Stimulated activated naive CD8-positive, alpha-beta T cell treated with anti-CD3 and anti-CD28 coated beads, Interleukin-15, Interleukin-2, amounts not matched to agents 100 U/mL and 50 U/mL, for 24 hours (primary cell): ENCODE results near the gene RNF180.

Experiments used
- ATAC-seq: fragments of 150-1000 bp; cut with Tn5 transposase; one replicate; pipeline ENCODE4 v1.10.0; 2021
- DNase-seq: peaks from one replicate; pipeline ENCODE4 v3.0.0; 2021

Gene RNF180, protein sequence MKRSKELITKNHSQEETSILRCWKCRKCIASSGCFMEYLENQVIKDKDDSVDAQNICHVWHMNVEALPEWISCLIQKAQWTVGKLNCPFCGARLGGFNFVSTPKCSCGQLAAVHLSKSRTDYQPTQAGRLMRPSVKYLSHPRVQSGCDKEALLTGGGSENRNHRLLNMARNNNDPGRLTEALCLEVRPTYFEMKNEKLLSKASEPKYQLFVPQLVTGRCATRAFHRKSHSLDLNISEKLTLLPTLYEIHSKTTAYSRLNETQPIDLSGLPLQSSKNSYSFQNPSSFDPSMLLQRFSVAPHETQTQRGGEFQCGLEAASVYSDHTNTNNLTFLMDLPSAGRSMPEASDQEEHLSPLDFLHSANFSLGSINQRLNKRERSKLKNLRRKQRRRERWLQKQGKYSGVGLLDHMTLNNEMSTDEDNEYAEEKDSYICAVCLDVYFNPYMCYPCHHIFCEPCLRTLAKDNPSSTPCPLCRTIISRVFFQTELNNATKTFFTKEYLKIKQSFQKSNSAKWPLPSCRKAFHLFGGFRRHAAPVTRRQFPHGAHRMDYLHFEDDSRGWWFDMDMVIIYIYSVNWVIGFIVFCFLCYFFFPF

DNA sequence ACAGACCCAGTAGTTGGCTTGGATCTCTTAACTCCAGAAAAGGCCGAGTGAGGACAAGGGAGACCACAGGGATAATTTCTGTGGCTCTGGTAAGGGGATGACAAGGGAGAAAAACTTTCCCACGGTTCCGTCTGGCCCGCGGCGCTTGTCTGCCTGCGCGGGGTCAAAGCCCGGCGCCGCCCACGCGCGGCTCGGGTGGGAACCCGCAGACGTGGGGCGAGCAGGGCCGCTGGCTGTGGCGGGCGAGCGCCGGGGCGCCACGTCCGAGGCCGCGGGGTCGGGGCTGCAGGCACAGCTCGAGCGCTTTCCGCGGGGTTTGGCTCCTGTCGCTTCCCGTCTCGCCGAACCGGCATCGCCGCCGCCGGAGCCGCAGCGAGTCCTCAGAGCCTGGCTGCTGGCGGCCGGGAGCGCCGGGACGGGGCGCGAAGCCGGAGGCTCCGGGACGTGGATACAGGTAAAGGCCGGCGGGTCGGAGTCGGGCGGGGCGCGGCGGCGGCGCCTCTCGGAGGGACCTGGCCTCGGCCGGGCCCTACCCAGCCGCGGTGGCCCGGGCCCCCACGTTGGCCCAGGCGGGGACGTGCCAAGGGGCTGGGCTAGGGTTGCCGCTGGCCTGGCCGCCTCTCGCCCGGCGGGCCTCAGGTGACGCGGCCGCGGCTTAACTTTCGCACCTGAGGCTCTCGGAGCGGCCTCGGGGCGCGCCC, at the start of gene RNF180:
Gene RNF180 (plus strand): TSS at position 344 of the 701 bp plus-strand sequence. CDS start 34,965 bp downstream, outside the sequence.
- ATAC-seq (no peak), DNase-seq (peak; percentile 3)

DNA sequence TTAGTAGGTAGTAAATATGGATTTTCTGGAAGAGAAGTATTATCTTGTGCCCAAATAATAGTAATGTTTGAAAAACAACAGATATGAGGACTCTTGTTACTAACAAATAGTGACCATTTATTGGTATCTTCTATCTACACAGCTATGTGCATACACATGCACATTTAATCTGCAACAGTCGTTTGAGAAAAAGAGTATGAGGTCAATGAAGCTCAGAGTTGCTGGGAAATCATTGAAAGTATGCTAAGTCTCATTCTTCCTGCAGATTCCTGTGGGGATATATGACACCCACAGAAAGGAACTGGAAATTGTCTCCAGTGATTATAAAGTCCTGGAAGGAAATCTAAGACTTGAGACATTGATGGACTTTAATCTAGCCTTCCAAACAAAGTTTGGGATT, 40.1 kb upstream of the RNF180 start:
- ATAC-seq = no peak
- DNase-seq = no peak

DNA sequence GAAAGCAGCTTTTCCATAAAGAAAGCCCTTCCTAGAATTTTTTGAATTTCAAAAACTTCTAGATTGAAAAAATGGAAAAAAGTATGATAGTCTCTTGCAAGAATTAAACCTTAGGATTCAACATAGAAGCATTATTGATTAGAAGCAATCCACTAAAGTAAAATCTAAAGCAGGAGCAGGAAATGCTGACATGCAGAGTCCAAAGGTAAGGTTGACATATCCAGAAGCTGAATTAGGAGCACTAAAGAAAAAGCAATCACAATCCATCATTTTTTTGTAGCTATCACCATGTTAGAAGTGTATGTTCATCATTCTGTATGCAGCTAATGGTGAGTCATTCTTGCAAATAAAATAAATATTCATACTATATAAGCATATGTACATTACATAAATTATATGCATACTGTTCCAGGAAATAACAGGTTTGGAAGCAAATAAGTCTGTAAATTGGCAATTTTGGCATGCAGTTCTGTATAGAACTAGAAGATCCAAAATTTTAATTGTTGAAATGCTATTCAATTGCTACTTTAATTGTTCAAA, 39.4 kb upstream of the RNF180 start:
- no peak for DNase-seq
- ATAC-seq = no peak

DNA sequence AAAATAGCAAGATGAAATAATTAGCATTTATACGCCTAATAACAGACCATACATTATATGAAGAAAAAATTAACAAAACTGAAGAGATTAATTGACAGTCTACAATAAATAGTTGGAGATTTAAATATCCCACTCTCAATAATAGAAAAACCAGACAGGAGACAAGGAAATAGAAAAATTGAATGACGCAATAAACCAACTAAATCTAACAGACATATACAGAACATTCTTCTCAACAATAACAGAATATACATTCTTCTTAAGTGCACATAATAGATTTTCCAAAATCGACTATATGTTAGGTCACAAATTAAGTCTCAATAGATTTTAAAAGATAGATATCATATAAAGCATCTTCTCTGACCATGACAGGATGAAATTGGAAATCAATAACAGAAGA, 25.6 kb upstream of the RNF180 start:
- DNase-seq = no peak
- ATAC-seq = no peak

DNA sequence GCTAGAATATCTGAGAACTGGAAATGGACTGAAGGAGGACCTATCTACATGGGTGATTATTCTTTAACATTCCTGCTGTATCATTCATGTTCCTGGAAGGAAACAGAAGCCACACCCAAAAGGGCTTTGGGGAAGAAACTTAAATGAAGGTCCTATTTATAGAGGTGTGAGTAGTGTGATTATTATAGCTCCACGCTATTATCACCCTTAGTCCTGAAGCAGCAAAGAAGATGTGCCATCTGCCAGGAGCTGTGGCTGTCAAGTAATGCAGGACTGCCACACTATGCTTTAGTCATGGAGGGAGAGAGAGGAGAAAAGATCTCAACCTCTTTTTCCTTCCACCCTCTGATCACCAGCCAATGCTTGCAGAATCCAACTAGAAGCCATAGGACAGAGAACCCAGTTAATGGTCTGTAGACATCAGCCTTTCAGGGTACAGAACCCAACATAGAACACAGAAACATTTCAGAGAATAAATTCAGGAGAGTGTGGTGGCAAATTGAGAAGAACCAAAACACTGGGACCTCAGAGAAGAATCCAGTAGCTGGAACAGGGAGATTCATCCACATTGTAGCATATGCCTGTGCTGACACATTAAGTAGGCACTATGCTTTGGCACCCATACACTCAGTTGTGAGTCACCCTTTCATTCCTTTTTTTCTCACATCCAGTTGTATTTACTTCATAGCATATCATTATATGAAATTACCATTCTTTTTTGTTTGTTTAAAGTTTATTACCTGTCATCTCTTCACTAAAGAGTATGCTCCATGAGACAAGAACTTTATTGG, 21.0 kb upstream of the RNF180 start:
- ATAC-seq = no peak
- no peak for DNase-seq

DNA sequence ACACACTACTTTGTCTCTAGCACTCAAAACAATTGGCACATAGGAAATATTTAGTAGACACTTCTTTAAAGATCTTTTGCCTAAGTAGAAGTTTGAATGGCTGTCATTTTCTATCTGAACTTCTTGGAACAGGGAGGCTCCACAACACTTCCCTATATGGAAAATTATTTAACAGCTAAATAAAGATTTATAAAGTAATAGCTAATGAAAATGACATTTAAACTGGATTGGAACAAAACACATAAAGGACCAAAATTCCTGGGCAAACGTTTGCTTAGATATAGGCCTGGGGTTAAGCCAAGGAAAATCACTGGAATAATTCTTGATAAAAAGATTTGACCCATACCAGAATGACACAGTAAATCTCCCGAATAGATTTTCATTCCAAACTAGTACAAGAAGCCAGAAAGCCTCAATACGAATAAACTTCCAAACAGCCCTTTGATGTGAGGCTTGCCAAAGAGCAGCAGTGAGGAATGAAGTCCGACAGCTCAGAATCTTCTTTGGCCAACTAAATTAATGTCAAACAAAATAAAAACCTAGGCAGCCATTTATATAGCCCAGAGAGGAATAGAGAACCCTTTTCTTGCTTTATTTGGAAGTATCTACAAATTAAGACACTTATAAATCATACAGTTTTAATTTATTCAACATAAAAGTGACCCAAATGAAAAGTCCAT, 20.3 kb upstream of the RNF180 start:
- ATAC-seq (no peak), DNase-seq (no peak)

DNA sequence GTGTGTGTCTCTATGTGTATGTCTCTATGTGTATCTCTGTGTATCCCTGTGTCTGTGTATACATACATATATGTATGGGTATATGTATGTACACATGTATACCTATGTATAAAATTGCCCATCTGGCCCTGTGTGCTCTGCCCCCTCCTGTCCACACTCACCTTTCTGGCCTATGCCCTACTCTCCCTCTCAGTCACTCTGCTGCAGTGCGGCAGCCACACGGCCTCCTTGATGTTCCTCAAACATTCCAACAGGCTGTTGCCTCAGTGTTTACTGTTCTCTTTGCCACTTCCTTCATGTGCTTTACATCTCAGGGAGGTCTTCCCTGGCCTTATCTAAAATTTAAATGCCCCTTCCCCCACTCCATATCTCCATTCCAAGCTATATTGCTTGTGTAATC, 18.3 kb upstream of the RNF180 start:
- ATAC-seq (no peak), DNase-seq (no peak)

DNA sequence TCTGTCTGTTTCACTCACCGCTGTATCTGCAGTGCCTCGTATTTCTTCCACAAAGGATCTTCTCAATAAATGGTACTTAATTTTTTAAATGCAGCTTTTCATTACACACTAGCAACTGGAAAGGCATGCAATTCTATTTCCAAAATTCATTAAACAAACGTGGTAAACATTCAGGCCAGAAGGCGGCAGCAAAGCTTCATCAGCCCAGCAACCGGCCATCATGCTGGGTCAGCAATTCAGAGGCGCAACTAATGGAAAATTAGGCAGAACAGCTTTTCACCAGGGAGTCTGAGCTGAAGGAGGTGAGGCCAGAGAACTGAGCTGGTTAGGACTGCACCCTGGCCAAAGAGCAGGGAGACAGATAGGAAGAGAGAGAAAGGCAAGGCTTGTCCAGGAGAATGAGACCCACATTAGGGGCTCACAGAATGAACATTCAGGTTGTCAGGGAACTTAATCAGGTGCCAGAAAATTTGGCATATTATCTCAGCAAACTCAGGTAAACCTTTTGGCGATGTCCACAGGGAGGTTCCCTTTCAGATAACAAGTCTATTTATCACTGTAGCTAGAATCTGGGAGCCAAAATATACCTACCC, 17.7 kb upstream of the RNF180 start:
- DNase-seq = peak; percentile 6
- ATAC-seq = no peak

DNA sequence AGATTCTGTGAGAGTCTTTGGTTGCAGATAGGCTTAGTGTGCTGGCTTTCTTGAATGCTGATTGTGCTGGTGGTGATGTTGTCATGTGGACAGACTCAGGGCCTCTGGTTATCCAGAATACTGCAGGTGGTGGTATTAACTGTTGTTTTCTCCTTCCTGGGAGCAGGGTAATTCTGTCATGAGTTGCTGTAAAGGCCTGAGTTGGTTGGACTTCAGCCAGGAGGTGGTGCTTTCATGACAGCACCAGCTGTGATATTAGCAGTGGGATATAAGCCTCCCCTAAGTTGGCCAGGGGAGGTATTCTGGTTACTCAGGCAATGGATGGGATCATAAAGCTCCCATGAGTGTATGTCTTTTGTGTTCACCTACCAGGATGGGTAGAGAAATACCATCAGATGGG, 16.4 kb upstream of the RNF180 start:
- DNase-seq = no peak
- no peak for ATAC-seq

DNA sequence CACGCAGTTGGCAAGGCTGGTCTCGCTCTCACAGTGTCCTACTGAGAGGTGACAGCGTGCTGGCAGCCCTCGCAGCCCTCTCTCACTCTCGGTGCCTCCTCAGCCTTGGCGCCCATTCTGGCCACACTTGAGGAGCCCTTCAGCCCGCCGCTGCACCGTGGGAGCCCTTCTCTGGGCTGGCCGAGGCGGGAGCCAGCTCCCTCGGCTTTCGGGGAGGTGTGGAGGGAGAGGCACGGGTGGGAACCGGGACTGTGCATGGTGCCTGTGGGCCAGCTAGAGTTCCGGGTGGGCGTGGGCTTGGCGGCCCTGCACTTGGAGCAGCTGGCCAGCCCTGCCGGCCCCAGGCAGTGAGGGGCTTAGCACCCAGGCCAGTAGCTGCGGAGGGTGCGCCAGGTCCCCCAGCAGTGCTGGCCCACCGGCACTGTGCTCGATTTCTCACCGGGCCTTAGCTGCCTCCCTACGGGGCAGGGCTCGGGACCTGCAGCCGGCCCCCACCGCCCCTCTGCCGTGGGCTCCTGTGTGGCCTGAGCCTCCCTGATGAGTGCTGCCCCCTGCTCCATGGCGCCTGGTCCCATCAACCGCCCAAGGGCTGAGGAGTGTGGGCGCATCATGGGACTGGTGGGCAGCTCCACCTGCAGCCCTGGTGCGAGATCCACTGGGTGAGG, 15.7 kb upstream of the RNF180 start:
- ATAC-seq = no peak
- DNase-seq = no peak

DNA sequence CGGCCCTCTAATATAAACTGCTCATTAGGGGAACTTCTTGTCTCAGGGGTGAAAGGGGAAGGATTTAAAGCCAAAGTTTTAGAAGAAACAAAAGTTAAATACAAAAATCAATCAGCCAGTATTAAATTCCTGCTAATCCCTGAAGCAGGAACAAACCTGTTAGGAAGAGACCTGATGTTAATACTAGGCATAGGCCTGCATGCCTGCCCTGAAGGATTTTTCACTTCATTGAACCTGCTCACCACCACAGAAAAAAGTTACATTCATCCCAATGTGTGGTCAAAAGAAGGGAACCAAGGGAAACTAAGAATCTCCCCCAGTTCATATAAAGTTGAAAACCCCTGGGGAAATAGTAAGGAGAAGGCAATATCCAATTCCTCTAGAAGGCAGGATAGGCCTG, 9.4 kb upstream of the RNF180 start:
- ATAC-seq (no peak), DNase-seq (no peak)

DNA sequence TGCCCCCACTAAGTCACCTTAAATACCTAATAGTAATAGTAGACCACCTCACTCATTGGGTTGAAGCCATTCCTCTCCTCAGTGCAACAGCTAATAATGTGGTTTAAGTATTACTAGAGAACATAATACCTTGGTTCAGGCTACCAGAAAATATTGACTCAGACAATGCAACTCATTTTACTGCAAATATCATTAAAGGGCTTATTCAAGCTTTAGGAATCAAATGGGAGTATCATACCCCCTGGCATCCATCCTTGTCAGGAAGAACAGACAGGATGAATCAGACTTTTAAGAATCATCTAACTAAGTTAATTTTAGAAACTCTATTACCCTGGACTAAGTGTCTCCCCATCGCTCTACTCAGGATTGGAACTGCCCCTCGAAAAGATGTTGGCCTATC, 6.8 kb upstream of the RNF180 start:
- no peak for ATAC-seq
- no peak for DNase-seq

DNA sequence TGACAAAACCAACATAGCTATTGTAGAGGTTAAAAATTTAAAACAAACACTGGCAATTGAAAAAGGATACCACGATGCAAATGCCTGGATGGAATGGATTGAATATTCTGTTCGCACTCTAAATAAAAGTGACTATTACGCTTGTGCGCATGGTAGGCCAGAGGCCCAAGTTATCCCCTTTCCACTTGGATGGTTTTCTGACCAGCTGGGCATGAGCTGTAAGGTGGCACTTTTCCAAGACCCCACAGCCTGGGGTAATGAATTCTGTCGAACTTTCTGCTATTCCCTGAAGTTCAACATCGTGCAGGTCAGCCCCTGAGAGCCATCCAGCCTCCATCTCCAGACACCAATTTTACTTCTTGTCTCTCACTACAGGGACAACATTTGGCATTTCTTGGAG, 5.4 kb upstream of the RNF180 start:
- DNase-seq (no peak), ATAC-seq (no peak)

DNA sequence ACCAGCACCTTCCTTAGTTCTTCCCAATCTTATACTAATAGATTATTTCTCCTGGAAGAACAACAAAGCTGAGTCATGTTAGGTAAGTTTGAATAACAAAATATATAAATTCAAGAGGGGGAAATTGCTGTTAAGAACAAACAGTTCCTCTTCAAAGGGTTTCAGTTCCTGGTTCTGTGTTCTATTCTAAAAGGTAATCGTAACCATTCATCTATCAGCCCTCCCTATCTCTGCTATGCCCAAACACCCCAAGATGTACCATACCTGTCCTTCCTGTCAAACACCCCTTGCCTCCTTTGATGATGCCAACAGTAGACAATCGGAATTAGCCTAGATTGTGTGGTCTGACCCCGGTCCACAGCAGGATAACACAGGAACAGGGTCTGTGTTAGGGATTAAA, 4.2 kb upstream of the RNF180 start:
- ATAC-seq = no peak
- DNase-seq = no peak

DNA sequence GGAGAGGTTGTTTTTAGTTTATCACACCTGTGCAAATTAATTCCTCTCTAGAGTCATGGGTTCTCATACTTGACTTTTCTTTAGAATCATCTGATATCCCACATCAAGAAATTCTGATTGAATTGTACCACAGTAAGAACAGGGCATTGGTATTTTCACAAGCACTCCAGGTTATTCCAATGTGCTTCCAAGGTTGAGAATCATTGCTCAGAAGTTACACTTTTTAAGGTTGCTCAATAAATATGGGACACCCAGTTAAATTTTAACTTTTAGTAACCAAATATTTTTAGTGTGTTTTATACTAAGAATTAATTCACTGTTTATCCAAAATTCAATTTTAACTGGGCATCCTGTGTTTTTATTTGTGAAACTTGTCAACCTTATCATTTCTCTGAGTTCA, 2.5 kb upstream of the RNF180 start:
- ATAC-seq (no peak), DNase-seq (no peak)

DNA sequence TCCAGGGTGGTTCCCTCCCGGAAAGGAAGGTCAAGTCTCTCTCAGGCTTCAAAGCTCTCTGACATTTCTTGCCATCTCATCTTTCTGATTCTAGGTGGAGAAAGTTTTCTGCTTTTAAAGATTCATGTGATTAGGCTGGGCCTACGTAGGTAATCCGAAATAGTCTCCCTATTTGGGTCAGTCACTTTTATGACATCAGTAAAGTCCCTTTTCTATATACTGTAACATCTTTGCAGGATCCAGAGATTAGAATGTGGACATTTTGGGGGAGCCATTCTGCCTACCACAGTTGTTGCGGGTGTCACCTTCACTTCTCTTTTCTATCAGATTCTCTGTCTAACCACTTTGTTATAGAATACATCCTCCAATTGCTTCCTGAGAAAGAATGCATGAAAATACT, 1.9 kb upstream of the RNF180 start:
- ATAC-seq (no peak), DNase-seq (no peak)

DNA sequence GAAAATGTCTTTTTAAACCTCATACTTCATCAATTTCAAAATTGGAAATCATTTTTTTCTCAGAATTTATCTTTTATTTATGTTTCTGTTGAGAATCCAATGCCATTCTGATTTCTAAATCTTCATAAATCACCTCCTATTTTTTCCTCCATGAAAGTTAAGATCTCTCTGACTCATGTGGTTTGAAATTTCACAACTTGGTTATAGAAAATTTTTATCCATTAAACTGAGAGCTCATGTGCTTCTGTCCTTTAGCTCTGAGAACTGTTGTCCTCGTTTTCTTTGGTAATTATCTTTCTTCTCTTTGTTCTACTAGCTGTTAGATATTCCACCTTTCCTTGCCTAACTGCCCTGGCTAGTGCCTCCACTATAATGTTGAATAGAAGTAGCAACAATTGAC, 1.5 kb upstream of the RNF180 start:
- no peak for ATAC-seq
- DNase-seq = no peak

DNA sequence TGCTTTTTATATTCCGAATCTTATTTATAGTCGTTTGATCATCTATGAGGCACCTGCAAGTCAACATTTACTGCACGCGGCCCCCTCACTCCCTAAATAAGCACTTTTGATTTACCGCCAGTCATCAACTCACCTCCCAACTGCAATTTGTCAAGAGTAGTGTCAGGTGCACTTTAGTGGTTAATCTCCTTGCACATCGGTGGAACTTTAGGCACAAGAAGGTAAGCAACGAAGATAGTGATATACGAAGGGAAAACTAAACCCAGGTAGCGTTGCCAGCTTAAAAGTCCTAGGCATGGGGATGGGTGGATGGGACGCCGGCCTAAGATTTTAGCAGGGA, 513 bp upstream of the RNF180 start:
- ATAC-seq = no peak
- no peak for DNase-seq

DNA sequence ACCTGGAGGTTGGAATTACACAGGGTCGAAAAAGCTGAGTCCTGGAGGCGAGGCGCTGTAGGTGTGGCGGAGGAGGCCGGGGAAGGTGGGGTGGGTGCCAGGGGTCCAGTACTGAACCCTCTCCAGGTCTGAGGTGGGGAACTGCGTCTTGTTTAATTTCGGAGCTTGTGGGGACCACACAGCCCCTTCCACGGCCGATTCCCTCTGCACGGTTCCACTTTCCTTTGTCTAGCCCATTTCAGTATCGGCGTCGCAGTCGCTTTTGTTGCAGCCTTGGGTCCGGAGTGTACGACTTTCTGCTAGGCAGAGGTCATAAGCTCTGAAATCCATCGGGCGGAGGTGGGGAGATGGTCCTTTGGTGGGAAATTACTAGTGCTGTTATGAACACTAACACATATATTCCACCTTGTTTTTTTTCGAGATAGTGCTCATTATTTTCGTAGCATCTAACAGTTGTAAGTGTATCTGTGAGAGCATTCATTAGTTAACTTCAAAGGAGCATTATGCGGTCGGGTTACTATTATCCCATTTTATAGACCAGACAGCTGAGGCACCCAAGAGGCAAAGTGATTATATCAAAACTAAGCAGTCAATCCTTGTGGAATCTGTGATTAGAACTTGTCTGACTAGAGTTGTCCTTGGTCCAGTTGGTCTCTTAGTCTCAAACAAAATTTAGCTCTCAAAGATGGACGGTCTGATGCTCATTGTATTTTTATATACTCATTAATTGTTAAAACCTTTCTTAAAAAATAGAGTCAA, 737 bp downstream of the RNF180 start:
- DNase-seq = no peak
- ATAC-seq = no peak

DNA sequence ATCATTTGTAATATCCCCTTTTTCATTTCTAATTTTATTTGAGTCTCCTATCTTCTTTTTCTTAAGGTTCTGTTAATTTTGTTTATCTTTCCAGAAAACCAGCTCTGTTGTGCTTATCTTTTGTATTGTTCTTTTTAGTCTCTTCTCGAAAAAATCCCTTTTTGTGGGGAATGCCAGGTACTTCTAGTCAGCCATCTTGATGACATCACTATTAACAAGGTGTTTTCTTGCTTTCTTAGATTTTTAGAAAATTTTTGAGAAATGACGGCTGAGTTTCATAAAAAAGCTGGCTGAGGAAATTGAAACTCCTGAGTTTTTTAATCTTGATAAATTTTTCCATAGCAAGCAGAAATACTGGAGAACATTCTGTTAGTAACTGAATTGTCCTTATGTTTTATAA, 10.7 kb downstream of the RNF180 start:
- no peak for ATAC-seq

More for the DNA sequence above, 10.7 kb downstream of the RNF180 start:
- DNase-seq = no peak
